ENCODE data around the gene CDH23. TPM values are rescaled to one million over a fixed set of nuclear protein-coding genes. Genes with fewer than 3 reads are reported as not detected.
A peak's percentile ranks its signal among the peaks of the same experiment; 100 is the strongest.

Gene CDH23
- total RNA-seq, 1 donor = 0.36 TPM

DNA sequence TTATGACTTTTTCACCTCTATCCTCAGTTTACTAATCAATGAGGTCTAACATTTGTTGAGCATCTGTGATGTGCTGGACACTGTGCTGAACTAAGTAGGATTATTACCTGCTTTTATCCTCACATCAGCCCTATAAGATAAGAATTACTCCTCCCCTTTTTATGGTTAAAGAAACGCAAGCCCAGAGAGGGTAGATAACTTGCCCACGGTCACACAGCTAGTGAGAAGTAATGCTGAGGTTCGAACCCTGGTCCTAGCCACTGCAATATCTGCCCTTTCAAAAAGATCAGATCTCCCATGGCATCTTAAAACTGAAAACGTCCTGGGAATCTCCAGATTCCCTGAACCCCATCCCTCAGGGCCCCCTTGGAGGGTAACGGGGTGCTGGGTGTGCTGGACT lies 204.6 kb downstream of the CDH23 start:
- H3K4me1 ChIP-seq (ENCODE audit: insufficient read depth, low read length) = peaks cover 13% of the 10 kb centered on the region
- TF ChIP-seq CTCF (IDR thresholded peaks at IDR 0.05; ENCODE audit: extremely low read depth, low read depth, low read length) = no peak
- no peaks in the 10 kb centered on the region for H3K79me2 ChIP-seq (ENCODE audit: insufficient read depth, low read length)
- no peak overlapping the region for H3K4me3 ChIP-seq (ENCODE audit: insufficient read depth, low read length)
- H3K4me2 ChIP-seq (ENCODE audit: insufficient read depth, low read length) = no peak overlapping the region
- no peaks in the 10 kb centered on the region for H3K27me3 ChIP-seq (ENCODE audit: insufficient read depth, low read length)
- H2AFZ ChIP-seq (ENCODE audit: low read length) = no peak overlapping the region
- no peak overlapping the region for H3K27ac ChIP-seq (ENCODE audit: low read depth, low read length)
- H3K9me3 ChIP-seq (ENCODE audit: low read depth, low read length) = no peaks in the 10 kb centered on the region
- no peaks in the 10 kb centered on the region for H4K20me1 ChIP-seq (ENCODE audit: insufficient read depth, low read length)
- no peak for DNase-seq (ENCODE audit: insufficient read length, low spot score, missing footprints)
- H3K36me3 ChIP-seq (ENCODE audit: insufficient read depth, low read length) = no peaks in the 10 kb centered on the region

DNA sequence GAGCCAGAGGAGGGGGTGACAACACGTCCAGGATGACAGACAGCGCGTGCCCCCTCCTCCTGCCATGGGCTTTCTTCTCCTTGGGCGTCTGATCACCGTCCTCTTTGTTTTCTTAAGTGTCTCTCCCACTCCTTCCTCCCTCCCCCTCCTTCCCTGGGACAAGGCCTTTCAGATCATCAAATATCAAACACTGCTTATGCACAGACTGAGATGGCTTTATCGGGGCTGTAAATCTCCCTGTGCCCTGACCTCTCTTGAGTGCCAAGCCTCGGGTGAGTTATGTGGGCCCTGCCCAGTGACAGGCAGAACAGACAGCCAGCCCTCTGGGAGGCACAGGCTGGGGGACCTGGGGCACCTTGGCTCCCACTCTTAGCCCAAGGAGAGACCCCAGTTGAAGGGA lies 206.4 kb downstream of the CDH23 start:
- Histone ChIP-seq H3K4me2 (ENCODE audit: insufficient read depth, low read length) (no peak overlapping the region), H3K4me3 (ENCODE audit: insufficient read depth, low read length) (no peak overlapping the region), H3K9me3 (ENCODE audit: low read depth, low read length) (no peaks in the 10 kb centered on the region), H3K27ac (ENCODE audit: low read depth, low read length) (no peak overlapping the region), H3K4me1 (ENCODE audit: insufficient read depth, low read length) (peaks cover 13% of the 10 kb centered on the region), H3K27me3 (ENCODE audit: insufficient read depth, low read length) (no peaks in the 10 kb centered on the region), H4K20me1 (ENCODE audit: insufficient read depth, low read length) (no peaks in the 10 kb centered on the region), H3K36me3 (ENCODE audit: insufficient read depth, low read length) (no peaks in the 10 kb centered on the region), H3K79me2 (ENCODE audit: insufficient read depth, low read length) (no peaks in the 10 kb centered on the region), H2AFZ (ENCODE audit: low read length) (no peak overlapping the region)
- DNase-seq (ENCODE audit: insufficient read length, low spot score, missing footprints) = no peak
- TF ChIP-seq CTCF (IDR thresholded peaks at IDR 0.05; ENCODE audit: extremely low read depth, low read depth, low read length) = no peak

- no peak overlapping the region for H3K4me3 ChIP-seq (ENCODE audit: insufficient read depth, low read length)
- no peak for DNase-seq (ENCODE audit: insufficient read length, low spot score, missing footprints)
- no peaks in the 10 kb centered on the region for H3K27me3 ChIP-seq (ENCODE audit: insufficient read depth, low read length)
- no peak overlapping the region for H2AFZ ChIP-seq (ENCODE audit: low read length)
- no peaks in the 10 kb centered on the region for H4K20me1 ChIP-seq (ENCODE audit: insufficient read depth, low read length)
- no peak overlapping the region for H3K27ac ChIP-seq (ENCODE audit: low read depth, low read length)
- H3K36me3 ChIP-seq (ENCODE audit: insufficient read depth, low read length) = no peaks in the 10 kb centered on the region
- H3K4me2 ChIP-seq (ENCODE audit: insufficient read depth, low read length) = no peak overlapping the region
- no peaks in the 10 kb centered on the region for H3K9me3 ChIP-seq (ENCODE audit: low read depth, low read length)
- H3K4me1 ChIP-seq (ENCODE audit: insufficient read depth, low read length) = peaks cover 9% of the 10 kb centered on the region
- no peaks in the 10 kb centered on the region for H3K79me2 ChIP-seq (ENCODE audit: insufficient read depth, low read length)
- no peak for TF ChIP-seq CTCF (IDR thresholded peaks at IDR 0.05; ENCODE audit: extremely low read depth, low read depth, low read length)
Measured at GRCh38 chr10:71603754-71604153, 207.0 kb downstream of the CDH23 start.

DNA sequence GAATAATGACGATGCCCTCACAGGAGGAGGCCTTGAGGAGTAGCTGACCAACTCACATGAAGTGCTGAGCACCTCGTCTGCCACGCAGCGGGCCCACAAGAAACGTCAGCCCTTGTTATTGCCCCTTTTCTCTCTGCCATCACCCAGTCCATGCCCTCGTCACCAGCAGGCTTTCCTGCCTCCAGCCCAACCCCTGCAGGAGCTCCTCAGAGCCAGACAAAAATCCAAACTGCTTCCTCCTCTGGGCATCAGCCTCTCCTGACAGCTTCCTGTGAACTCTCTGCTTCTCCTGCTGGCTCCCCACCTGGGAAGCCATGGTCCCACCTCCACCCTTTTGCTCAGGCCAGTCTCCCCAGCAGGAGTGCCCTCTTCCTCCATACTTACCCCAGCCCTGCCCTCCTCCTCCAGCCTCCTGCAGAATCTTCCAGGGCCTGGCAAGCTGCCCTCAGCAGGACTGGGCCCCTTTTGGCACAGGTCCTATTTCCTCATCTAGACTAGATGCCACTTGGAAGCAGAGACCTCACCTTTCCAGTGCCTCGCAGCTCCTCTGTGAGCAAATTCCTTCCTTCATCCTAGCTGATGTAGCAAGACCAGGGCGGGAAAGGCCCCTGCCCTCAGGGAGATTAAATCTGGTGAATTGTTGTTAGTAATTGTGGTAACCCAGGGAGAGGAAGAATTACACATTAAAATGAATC lies 207.8 kb downstream of the CDH23 start:
- H4K20me1 ChIP-seq (ENCODE audit: insufficient read depth, low read length) = no peaks in the 10 kb centered on the region
- no peaks in the 10 kb centered on the region for H3K9me3 ChIP-seq (ENCODE audit: low read depth, low read length)
- no peak overlapping the region for H3K4me3 ChIP-seq (ENCODE audit: insufficient read depth, low read length)
- peak; percentile 71 for DNase-seq (ENCODE audit: insufficient read length, low spot score, missing footprints)
- no peak for TF ChIP-seq CTCF (IDR thresholded peaks at IDR 0.05; ENCODE audit: extremely low read depth, low read depth, low read length)
- no peaks in the 10 kb centered on the region for H3K27me3 ChIP-seq (ENCODE audit: insufficient read depth, low read length)
- H3K27ac ChIP-seq (ENCODE audit: low read depth, low read length) = no peak overlapping the region
- H3K36me3 ChIP-seq (ENCODE audit: insufficient read depth, low read length) = no peaks in the 10 kb centered on the region
- H3K4me1 ChIP-seq (ENCODE audit: insufficient read depth, low read length) = peaks cover 9% of the 10 kb centered on the region
- H3K4me2 ChIP-seq (ENCODE audit: insufficient read depth, low read length) = no peak overlapping the region
- H2AFZ ChIP-seq (ENCODE audit: low read length) = no peak overlapping the region
- no peaks in the 10 kb centered on the region for H3K79me2 ChIP-seq (ENCODE audit: insufficient read depth, low read length)
